NCI-H526 treated with DMSO at 0.1 percent for 48 hours (cell line): ENCODE data around the gene SH3GLB1.

ENCODE experiments used
- DNase-seq: peaks from one replicate; lab custom pipeline; 2025; lab: John Stamatoyannopoulos, UW

The SH3GLB1 gene

GRCh38 chr1:86733340-86733739 is 29.0 kb downstream of the SH3GLB1 start:
- no peak for DNase-seq

GRCh38 chr1:86739648-86740509 is 35.5 kb downstream of the SH3GLB1 start:
- no peak for DNase-seq

GRCh38 chr1:86741947-86742572 is 37.7 kb downstream of the SH3GLB1 start:
- DNase-seq, result peak; percentile 44

GRCh38 chr1:86747304-86747703 is 42.9 kb downstream of the SH3GLB1 start:
- no peak for DNase-seq

GRCh38 chr1:86748622-86749373 is 44.4 kb downstream of the SH3GLB1 start:
- DNase-seq, result no peak

GRCh38 chr1:86750076-86750475 is 45.7 kb downstream of the SH3GLB1 start:
- no peak for DNase-seq

- DNase-seq, result no peak
Measured at GRCh38 chr1:86750530-86750929, 46.2 kb downstream of the SH3GLB1 start.

GRCh38 chr1:86751923-86752322 is 47.5 kb downstream of the SH3GLB1 start:
- no peak for DNase-seq

- no peak for DNase-seq
Measured at GRCh38 chr1:86753700-86754099, 49.3 kb downstream of the SH3GLB1 start.

- no peak for DNase-seq
Measured at GRCh38 chr1:86754265-86754974, 50.0 kb downstream of the SH3GLB1 start.

GRCh38 chr1:86756062-86756406 is 51.7 kb downstream of the SH3GLB1 start:
- no peak for DNase-seq

- DNase-seq, result no peak
Measured at GRCh38 chr1:86757272-86757984, 53.1 kb downstream of the SH3GLB1 start.

GRCh38 chr1:86758570-86758969 is 54.2 kb downstream of the SH3GLB1 start:
- no peak for DNase-seq

GRCh38 chr1:86760199-86760598 is 55.8 kb downstream of the SH3GLB1 start:
- no peak for DNase-seq

- peak; percentile 83 for DNase-seq
Measured at GRCh38 chr1:86762336-86762735, 58.0 kb downstream of the SH3GLB1 start.

GRCh38 chr1:86764523-86764922 is 60.1 kb downstream of the SH3GLB1 start:
- no peak for DNase-seq

GRCh38 chr1:86765073-86765472 is 60.7 kb downstream of the SH3GLB1 start:
- no peak for DNase-seq

GRCh38 chr1:86765674-86766073 is 61.3 kb downstream of the SH3GLB1 start:
- no peak for DNase-seq

GRCh38 chr1:86768554-86768953 is 64.2 kb downstream of the SH3GLB1 start:
- no peak for DNase-seq

GRCh38 chr1:86769065-86769464 is 64.7 kb downstream of the SH3GLB1 start:
- no peak for DNase-seq
